ENCODE data around the gene APAF1.
"Not testable (repeated sequence)": the region's sequence is repeated elsewhere in the genome, so short reads cannot be mapped to it uniquely, and the experiment has no call there.

Gene APAF1

DNA sequence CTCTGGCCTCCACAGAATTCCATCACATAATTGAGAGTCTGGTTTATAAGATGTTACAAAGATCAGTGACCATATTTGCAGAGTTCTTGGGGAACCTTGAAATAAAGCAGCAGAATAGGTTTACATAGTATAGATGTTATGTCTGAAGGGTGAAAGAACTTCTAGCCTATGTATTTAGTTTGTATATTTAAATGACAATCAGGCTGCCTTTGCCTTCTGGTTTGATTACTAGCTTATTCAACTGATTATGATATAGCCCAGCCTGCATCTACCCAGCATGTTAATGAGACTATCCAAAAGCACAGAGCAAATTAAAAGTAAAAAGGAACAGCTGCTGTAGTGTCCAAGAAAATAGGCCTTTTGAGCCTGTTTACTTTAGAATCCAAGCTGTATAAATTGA is 85.3 kb downstream of the APAF1 start:
- DNase-seq, result no peak

- DNase-seq, result no peak
These were observed 88.7 kb downstream of the APAF1 start for GRCh38 chr12:98733667-98734350.

- DNase-seq, result no peak
These were observed 90.7 kb downstream of the APAF1 start for GRCh38 chr12:98735821-98736220.

GRCh38 chr12:98736352-98737321 is 91.5 kb downstream of the APAF1 start:
- DNase-seq, result peak; percentile 12

DNA sequence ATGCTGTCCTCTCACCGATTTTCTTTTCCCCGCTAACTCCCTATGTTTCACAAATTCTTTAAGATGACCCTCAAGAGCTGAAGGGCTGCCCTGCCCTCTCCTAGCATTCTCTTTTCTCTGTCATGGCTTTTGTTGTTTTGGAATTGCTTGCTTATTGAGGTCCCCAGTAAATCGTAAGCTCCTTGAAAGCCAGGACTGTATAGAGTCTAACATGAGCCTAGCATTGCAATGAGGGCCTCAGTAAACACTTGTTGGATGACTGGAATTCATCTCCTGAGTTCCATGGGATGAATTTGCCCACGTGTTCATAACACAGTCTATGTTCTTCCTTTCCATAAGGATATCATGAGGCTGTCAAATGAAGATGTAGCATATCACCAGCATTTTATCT is 92.2 kb downstream of the APAF1 start:
- no peak for DNase-seq

DNA sequence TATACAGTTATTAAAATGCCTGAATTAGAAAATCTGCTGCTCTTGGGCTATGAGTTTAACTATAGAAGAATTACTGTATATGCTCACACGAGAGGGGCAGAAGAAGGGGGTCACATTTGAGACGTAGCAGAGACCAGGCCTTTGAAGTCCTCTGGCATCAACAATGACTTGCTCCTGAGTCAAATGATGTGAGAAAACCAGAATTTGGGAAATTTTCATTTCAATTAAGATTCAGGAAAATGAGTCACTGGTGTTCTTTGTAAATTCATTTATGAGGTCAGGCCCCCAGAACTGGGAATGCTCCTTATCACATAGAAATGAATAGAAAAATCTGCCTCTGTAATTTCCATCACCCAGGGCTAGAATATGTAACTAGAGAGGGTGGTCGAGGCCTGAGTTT is 92.9 kb downstream of the APAF1 start:
- DNase-seq, result no peak

DNA sequence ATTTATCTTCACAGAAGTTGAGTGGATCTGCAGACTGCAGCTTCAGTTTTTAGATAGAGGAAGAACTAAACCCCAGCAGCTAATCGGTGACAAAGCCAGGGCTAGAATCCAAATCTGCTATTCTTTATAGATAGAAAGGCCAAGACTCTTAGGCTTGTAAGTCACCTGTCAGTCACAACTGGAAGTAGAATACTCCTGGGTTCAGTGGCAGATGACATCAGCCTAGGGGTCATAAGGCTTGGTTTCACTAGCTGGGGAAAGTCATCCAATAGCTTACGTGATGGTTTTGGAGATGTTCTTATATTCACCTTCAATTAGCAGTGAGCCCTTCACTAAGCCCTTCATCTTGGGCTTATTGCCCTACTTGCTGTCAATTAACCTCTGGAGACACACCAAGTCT is 93.4 kb downstream of the APAF1 start:
- DNase-seq, result no peak

- no peak for DNase-seq
These were observed 95.7 kb downstream of the APAF1 start for GRCh38 chr12:98740751-98741150.

- no peak for DNase-seq
These were observed 96.1 kb downstream of the APAF1 start for GRCh38 chr12:98741196-98741555.

DNA sequence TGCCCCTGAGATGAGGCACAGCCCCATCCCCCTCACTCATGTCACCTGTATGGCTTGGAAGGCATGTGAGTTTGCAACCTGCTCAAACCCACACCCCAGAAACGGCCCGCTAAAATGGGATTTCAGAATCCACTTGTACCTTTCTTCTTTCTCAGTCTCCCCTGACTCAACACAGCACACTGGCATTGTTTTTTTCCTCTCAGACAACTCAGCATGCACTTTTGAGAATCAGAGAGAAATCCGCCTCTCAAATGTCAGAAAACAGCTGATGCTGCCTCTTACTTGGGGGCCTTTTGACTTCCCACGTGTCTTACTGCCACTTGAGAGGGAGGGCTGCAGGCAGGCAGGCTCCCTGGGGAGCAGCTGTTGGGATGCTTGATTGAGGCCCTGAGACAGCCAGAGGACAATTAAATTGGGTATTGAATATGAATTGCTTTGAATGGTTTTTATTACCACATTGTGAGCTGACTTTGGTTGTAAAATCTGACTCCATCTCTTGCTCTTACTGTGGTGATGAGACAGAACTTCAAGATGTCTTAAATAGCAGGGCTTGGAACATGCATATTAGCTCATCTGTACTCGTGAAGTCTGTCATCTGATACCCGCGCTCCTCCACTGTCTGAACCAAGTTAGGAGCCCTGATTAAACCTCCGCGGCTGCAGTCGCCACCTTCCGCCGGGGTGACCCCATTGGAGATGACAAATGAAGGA is 96.6 kb downstream of the APAF1 start:
- peak; percentile 59 for DNase-seq

DNA sequence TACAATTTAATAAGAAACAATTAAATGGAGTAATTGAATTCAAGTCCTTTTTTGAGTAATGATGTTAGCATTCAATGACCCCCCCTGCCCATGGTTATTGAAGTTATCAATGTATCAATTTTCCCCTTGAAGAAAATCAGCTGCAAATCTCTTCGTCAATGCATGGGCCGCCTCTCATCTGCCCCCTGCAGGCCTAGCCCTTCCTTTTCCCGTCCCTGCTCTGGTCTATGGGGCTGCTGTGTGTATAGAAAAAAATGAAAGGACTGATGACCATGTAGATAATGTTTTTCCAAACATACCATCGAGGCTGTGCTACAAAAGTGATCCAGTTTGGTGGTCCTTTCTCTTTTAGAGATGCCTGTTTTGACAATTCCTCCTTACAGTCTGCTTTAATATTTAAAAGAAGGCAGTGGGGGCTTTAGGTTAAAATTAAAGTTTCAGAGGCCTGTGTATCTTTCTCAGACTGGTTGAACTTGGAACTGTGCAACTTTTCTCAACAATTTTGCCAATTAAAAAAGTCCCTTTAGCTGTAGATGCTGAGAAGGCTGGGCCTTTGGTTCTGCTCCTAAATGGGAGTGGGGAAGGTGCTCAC is 98.4 kb downstream of the APAF1 start:
- no peak for DNase-seq

- DNase-seq, result no peak
These were observed 99.6 kb downstream of the APAF1 start for GRCh38 chr12:98744680-98745079.

DNA sequence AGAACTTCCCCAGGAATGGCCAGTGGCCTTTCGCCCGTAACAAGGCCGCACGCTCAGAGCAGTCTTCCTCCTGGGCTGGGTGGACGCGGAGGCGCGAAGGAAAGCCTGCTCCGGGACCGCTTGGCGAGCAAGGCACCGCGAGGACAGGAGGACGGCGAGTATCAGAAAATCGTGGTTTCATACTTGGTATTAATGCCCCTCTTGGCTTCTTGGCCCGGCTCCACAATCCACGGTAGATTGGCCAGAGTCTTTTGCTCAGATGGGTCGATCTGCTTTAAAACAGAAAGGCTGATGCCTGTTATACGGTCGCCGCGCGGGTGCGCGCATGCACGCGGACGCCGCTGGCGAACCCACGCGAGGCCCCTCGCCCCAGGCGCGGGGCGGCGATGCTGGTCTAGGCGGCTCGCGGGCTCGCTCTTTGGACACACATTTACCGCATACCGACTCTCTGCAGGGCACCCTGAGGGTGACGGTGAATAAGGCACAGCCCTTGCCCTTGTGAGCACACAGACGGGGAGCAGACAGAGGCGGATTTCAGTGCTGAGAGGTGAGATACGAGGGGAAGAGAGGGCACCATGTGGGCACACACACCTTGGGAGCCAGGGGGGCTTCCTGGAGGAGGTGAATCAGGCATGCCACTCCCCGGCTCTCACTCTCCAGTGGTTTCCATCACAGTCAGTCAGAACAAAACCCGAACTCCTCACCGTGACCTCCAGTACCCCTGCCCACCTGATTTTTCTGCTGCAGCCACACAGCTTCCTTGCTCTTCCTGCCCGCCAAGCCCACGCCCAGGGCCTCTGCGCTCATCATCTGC is 100.7 kb downstream of the APAF1 start:
- no peak for DNase-seq

GRCh38 chr12:98748463-98748862 is 103.4 kb downstream of the APAF1 start:
- DNase-seq, result no peak

- no peak for DNase-seq
These were observed 105.4 kb downstream of the APAF1 start for GRCh38 chr12:98750511-98750910.

DNA sequence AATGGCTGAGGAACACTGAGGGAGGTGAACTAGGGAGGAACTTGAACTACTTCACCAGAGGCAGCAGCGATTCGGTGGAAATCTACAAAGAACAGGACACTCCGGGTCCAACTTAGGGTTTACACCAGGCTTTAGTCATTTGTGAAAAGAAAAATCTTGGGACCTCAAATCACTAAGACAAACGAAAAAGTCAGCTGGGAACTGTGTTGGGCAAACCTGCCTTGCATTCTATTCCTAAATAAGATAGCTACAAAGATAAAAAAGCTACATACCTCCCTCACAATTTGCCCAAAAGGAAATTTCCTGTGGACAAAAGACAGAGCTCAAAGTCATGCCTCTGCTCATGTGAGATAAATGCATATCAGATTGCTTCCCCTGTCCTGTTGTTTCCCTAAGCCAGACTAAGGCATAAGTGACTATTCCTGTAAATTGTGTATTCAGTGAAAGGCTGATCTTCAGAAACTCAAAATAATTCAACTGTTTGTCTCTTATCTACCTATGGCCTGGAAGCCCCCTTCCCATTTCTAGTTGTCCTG is 106.6 kb downstream of the APAF1 start:
- no peak for DNase-seq

- no peak for DNase-seq
These were observed 107.6 kb downstream of the APAF1 start for GRCh38 chr12:98752726-98753125.

DNA sequence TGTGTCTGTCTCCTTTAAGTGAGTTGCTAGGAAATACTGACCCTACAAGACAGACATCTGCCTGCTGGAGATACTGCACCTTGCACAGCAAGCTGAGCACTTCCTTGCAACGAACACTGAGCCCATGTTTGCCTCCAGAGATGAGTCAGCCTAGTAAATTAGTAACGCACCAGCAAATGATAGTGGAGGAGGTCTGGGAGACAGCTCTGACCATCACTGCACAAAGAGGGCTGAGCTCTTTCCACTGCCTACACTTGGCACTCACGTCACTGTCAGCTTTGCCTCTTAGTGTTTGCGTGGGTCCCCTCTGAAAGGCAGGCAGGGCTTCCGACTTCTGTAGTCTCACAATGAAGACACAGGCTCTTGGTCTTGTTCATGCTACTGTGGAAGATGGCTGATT is 109.0 kb downstream of the APAF1 start:
- DNase-seq, result no peak

DNA sequence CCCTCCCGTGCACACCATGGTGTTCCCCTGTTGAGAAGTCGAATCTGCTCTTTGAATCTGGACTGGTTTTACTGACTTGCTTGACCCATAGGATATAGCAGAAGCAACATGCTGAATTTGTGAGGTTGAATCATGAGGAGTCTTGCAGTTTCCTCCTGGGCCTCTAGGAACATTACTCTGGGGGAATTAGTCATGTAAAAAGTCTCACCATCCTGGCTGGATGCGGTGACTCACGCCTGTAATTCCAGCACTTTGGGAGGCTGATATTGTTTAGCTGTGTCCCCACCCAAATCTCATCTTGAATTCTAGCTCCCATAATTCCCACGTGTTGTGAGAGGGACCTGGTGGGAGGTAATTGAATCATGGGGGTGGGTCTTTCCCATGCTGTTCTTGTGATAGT is 110.8 kb downstream of the APAF1 start:
- DNase-seq, result not testable (repeated sequence)

GRCh38 chr12:98757455-98757854 is 112.4 kb downstream of the APAF1 start:
- no peak for DNase-seq

DNA sequence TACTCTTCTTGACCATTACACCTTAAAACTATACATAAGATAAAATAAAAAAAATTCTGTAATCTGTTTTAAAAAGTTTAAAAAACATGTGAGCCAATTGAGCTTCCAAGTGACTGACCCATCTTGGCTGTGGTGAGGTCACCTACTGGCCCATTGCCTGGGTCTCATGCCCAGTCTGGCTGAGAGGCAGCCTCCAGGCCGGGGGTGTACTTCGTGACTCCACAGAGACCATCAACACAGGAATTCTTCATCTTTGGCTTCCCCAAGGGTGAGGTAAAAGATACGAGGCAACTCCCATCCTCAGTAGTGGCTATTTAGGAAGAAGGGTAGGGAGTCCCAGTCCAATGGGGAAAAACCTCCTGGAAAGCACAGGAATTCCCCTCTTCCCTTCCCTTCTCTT is 113.2 kb downstream of the APAF1 start:
- no peak for DNase-seq

- no peak for DNase-seq
These were observed 118.6 kb downstream of the APAF1 start for GRCh38 chr12:98763656-98764055.
